ENCODE data around the gene MAP3K13. TPM values are rescaled to one million over a fixed set of nuclear protein-coding genes. Genes with fewer than 3 reads are reported as not detected.

Gene MAP3K13
- total and polyA plus RNA-seq, 2 donors = 11.3 to 34.5 TPM

DNA sequence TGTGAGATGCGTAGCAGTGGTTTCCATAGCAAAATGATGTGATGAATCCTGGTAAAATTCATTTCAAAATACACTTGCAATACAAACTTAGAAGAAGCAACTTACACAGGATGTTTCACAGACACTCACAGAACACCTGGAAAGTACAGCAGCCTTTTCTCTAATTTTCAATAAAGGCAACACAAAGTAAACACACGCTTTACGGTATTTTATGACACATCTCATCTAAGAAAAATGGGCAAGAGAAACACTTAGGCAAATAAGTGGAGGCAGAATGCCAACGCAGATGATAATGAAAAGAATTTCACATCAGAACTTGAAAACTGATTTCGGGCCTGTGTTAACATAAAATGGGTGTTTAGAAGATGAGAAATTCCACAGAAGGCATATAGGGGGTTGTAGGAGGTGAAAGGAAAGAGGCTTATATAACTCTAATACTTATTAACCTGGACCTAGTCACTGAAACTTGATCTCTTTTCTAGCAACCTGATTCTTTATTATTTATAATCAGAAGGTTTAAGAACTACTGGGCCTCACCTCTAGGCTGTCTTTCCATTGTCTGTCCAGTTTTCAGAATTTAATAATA lies 25.6 kb upstream of the MAP3K13 start:
- H3K36me3 ChIP-seq (ENCODE audit: control insufficient read depth in 2 of 2, insufficient read depth in 2 of 2, low read length in 1 of 2) = no peaks in the 10 kb centered on the region
- H3K9me3 ChIP-seq (ENCODE audit: control insufficient read depth in 2 of 2, insufficient read depth in 1 of 2, low read length in 1 of 2) = no peaks in the 10 kb centered on the region
- no peaks in the 10 kb centered on the region for H3K27me3 ChIP-seq (ENCODE audit: control insufficient read depth in 2 of 2, insufficient read depth in 1 of 2, low read length in 1 of 2)
- no peak for DNase-seq (ENCODE audit: low read depth in 6 of 9, low spot score in 9 of 9)
- H3K27ac ChIP-seq (ENCODE audit: low read depth in 1 of 2, low read length in 1 of 2) = no peak overlapping the region
- H3K4me1 ChIP-seq (ENCODE audit: control insufficient read depth in 2 of 2, insufficient read depth in 2 of 2, low read length in 2 of 2) = no peaks in the 10 kb centered on the region
- no peak overlapping the region for H3K4me3 ChIP-seq (ENCODE audit: low read length in 2 of 2)
- WGBS = 97% methylated on average over 5 of the region's 5 CpGs

DNA sequence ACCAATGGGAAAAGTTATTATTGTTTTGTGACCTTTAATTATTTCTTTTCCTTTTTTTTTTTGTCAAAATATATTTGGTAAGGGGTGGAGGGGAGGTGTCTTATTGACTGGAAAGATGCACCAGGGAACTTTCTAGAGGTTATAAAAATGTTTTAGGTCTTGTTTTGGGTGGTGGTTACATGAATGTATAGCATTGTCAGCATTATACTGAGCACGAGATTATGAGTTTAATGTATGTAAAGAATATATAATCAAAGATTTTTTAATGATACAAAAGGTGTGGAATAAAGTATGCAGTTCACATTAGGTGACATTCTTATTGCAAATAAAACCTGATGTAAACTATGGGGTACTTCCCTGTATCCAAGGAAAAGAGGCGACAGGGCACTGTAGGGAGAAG lies 23.0 kb upstream of the MAP3K13 start:
- H3K9me3 ChIP-seq (ENCODE audit: control insufficient read depth in 2 of 2, insufficient read depth in 1 of 2, low read length in 1 of 2) = no peaks in the 10 kb centered on the region
- H3K4me1 ChIP-seq (ENCODE audit: control insufficient read depth in 2 of 2, insufficient read depth in 2 of 2, low read length in 2 of 2) = no peaks in the 10 kb centered on the region
- H3K36me3 ChIP-seq (ENCODE audit: control insufficient read depth in 2 of 2, insufficient read depth in 2 of 2, low read length in 1 of 2) = no peaks in the 10 kb centered on the region
- H3K4me3 ChIP-seq (ENCODE audit: low read length in 2 of 2) = no peak overlapping the region
- WGBS = 97% methylated on average over 2 of the region's 2 CpGs
- DNase-seq (ENCODE audit: low read depth in 6 of 9, low spot score in 9 of 9) = no peak
- no peaks in the 10 kb centered on the region for H3K27me3 ChIP-seq (ENCODE audit: control insufficient read depth in 2 of 2, insufficient read depth in 1 of 2, low read length in 1 of 2)
- no peak overlapping the region for H3K27ac ChIP-seq (ENCODE audit: low read depth in 1 of 2, low read length in 1 of 2)

DNA sequence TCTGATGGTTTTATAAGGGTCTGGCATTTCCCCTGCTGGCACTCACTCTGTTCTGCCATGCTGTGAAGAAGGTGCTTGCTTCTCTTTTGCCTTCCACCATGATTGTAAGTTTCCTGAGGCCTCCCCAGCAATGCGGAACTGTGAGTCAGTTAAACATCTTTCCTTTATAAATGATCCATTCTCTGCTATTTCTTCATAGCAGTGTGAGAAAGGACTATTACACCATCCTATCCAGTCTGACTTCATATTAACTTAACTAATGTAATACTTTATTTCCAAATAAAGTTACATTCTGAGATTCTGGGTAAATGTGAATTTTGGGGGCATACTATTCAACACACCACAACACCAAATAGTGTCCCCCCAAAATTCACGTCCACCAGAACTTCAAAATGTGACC lies 22.2 kb upstream of the MAP3K13 start:
- H3K27me3 ChIP-seq (ENCODE audit: control insufficient read depth in 2 of 2, insufficient read depth in 1 of 2, low read length in 1 of 2) = no peaks in the 10 kb centered on the region
- 97% methylated on average over 2 of the region's 2 CpGs for WGBS
- no peaks in the 10 kb centered on the region for H3K9me3 ChIP-seq (ENCODE audit: control insufficient read depth in 2 of 2, insufficient read depth in 1 of 2, low read length in 1 of 2)
- no peaks in the 10 kb centered on the region for H3K4me1 ChIP-seq (ENCODE audit: control insufficient read depth in 2 of 2, insufficient read depth in 2 of 2, low read length in 2 of 2)
- DNase-seq (ENCODE audit: low read depth in 6 of 9, low spot score in 9 of 9) = no peak
- H3K27ac ChIP-seq (ENCODE audit: low read depth in 1 of 2, low read length in 1 of 2) = no peak overlapping the region
- no peak overlapping the region for H3K4me3 ChIP-seq (ENCODE audit: low read length in 2 of 2)
- H3K36me3 ChIP-seq (ENCODE audit: control insufficient read depth in 2 of 2, insufficient read depth in 2 of 2, low read length in 1 of 2) = no peaks in the 10 kb centered on the region

DNA sequence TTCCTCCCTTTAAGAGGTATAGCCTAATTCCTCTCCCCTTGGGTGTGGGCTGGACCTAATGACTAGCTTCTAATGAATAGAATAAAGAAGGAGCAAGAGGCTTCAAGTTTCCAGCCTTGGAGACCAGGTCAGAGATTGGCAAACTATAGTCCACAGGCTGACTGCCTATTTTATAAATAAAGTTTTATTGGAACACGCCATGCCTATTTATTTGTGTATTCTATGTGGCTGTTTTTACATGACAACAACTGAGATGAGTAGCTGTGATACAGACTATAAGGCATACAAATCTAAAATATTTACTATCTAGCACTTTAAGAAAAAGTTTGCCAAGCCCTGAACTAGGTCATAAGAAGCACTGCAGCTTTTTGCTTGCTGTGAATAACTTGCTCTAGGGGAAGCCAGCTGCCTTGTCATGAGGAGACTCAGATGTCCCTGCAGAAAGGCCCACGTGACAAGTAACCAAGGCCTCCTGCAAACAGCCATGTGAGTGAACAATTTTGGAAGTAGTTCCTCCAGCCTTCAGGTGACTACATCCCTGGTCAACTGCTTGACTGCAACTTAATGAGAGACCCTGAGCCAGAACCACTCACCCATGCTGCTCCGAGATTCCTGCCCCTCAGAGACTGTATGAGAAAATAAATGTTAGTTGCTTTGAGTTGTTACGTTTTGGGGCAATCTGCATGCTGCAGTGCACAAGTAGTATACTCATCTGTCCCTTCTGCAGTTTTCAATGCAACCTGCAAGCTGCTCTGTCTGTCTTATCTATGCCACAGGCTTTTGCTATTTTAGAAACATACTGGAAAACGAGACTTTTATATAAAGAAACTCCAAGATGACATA lies 21.1 kb upstream of the MAP3K13 start:
- no peak for DNase-seq (ENCODE audit: low read depth in 6 of 9, low spot score in 9 of 9)
- H3K4me3 ChIP-seq (ENCODE audit: low read length in 2 of 2) = no peak overlapping the region
- no peaks in the 10 kb centered on the region for H3K36me3 ChIP-seq (ENCODE audit: control insufficient read depth in 2 of 2, insufficient read depth in 2 of 2, low read length in 1 of 2)
- no peaks in the 10 kb centered on the region for H3K27me3 ChIP-seq (ENCODE audit: control insufficient read depth in 2 of 2, insufficient read depth in 1 of 2, low read length in 1 of 2)
- no peaks in the 10 kb centered on the region for H3K9me3 ChIP-seq (ENCODE audit: control insufficient read depth in 2 of 2, insufficient read depth in 1 of 2, low read length in 1 of 2)
- no peak overlapping the region for H3K27ac ChIP-seq (ENCODE audit: low read depth in 1 of 2, low read length in 1 of 2)
- 91% methylated on average over 5 of the region's 5 CpGs for WGBS
- H3K4me1 ChIP-seq (ENCODE audit: control insufficient read depth in 2 of 2, insufficient read depth in 2 of 2, low read length in 2 of 2) = no peaks in the 10 kb centered on the region

DNA sequence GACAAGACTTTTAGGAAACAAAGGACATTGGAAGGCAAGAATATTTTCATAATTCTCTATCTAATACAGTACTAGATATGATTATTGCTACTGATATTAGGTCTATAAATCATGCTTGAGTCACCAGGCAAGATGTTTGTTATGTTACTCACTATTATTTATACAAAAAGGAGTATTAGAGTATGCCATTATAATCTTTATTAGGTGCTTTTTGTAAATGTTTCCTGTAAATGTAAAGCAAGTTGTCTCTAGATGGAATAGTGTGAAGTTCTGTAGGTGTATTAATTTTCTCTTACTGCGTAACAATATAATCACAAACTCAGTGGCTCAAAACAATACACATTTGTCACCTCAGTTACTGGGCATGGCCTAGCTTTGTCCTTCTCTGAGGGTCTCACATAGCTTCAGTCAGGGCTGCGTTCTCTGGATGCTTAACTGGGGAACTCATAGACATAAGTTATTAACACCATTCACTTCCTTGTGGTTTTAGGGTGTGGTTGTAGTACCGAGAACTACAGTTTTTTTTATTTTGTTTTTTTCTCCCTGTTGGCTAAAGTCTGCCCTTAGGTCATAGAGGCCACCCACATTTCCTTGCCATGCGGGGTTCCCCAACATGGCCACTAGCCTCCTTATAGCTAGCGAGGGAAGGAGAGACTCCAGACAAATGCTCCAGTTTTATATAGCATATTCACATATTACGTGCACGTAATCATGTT lies 20.3 kb upstream of the MAP3K13 start:
- Histone ChIP-seq H3K4me3 (ENCODE audit: low read length in 2 of 2) (no peak overlapping the region), H3K36me3 (ENCODE audit: control insufficient read depth in 2 of 2, insufficient read depth in 2 of 2, low read length in 1 of 2) (no peaks in the 10 kb centered on the region), H3K27me3 (ENCODE audit: control insufficient read depth in 2 of 2, insufficient read depth in 1 of 2, low read length in 1 of 2) (no peaks in the 10 kb centered on the region), H3K27ac (ENCODE audit: low read depth in 1 of 2, low read length in 1 of 2) (no peak overlapping the region), H3K4me1 (ENCODE audit: control insufficient read depth in 2 of 2, insufficient read depth in 2 of 2, low read length in 2 of 2) (no peaks in the 10 kb centered on the region), H3K9me3 (ENCODE audit: control insufficient read depth in 2 of 2, insufficient read depth in 1 of 2, low read length in 1 of 2) (no peaks in the 10 kb centered on the region)
- DNase-seq (ENCODE audit: low read depth in 6 of 9, low spot score in 9 of 9) = no peak
- 73% methylated on average over 7 of the region's 7 CpGs for whole genome bisulfite sequencing

DNA sequence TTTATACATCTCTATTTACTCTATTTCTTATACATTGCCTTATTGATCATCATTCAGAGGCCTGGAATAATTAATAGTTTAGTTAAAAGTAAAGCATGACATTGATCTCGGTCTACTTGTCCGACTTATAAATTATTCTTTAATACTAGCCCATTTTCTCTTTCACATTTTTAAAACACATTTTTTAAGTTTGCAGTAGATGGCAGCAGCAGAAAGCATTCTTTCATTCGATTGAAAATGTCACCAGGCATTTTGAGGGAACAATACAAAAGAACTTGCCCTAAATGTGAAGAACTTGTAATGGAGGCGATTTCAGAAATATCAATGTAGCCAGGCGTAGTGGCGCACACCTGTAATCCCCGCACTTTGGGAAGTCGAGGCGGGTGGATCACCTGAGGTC lies 15.5 kb upstream of the MAP3K13 start:
- DNase-seq (ENCODE audit: low read depth in 6 of 9, low spot score in 9 of 9) = no peak
- Histone ChIP-seq H3K36me3 (ENCODE audit: control insufficient read depth in 2 of 2, insufficient read depth in 2 of 2, low read length in 1 of 2) (no peaks in the 10 kb centered on the region), H3K4me1 (ENCODE audit: control insufficient read depth in 2 of 2, insufficient read depth in 2 of 2, low read length in 2 of 2) (no peaks in the 10 kb centered on the region), H3K4me3 (ENCODE audit: low read length in 2 of 2) (no peak overlapping the region), H3K27me3 (ENCODE audit: control insufficient read depth in 2 of 2, insufficient read depth in 1 of 2, low read length in 1 of 2) (no peaks in the 10 kb centered on the region), H3K9me3 (ENCODE audit: control insufficient read depth in 2 of 2, insufficient read depth in 1 of 2, low read length in 1 of 2) (no peaks in the 10 kb centered on the region), H3K27ac (ENCODE audit: low read depth in 1 of 2, low read length in 1 of 2) (no peak overlapping the region)
- 98% methylated on average over 9 of the region's 9 CpGs for WGBS

DNA sequence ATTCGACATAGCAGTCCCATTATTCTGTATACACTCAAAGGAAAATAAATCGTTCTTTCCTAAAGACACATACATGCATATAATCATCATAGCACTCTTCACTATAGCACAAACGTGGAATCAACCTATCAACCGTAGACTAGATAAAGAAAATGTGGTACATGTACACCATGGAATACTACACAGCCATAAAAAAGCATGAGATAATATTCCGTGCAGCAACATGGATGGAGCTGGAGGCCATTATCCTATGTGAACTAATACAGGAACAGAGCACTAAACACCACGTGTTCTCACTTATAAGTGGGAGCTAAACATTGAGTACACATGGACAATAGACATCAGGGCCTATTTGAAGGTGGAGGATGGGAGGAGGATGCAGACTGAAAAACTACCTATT lies 12.1 kb upstream of the MAP3K13 start:
- WGBS = 93% methylated on average over 6 of the region's 6 CpGs
- Histone ChIP-seq H3K27ac (ENCODE audit: low read depth in 1 of 2, low read length in 1 of 2) (no peak overlapping the region), H3K4me1 (ENCODE audit: control insufficient read depth in 2 of 2, insufficient read depth in 2 of 2, low read length in 2 of 2) (no peaks in the 10 kb centered on the region), H3K9me3 (ENCODE audit: control insufficient read depth in 2 of 2, insufficient read depth in 1 of 2, low read length in 1 of 2) (no peaks in the 10 kb centered on the region), H3K27me3 (ENCODE audit: control insufficient read depth in 2 of 2, insufficient read depth in 1 of 2, low read length in 1 of 2) (no peaks in the 10 kb centered on the region), H3K4me3 (ENCODE audit: low read length in 2 of 2) (no peak overlapping the region), H3K36me3 (ENCODE audit: control insufficient read depth in 2 of 2, insufficient read depth in 2 of 2, low read length in 1 of 2) (no peaks in the 10 kb centered on the region)
- DNase-seq (ENCODE audit: low read depth in 6 of 9, low spot score in 9 of 9) = no peak

DNA sequence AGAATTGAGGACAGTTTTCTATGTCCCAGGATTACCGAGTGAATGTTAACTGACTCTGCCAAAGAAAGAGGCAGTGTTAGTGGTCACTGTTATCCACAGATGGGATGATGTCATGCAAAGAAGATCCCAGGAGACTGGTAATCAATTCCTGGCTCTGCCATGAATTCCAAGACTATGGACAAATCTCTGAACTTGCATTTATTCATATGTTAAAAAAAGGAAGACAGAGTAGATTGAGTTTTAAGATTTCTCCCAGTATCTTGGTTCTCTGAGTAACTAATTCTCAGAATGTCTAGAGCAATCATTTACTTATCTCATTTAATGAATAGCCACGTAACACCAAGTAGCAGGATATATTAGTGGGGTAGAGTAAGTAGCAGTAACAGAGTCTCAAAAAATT lies 11.5 kb upstream of the MAP3K13 start:
- Histone ChIP-seq H3K4me1 (ENCODE audit: control insufficient read depth in 2 of 2, insufficient read depth in 2 of 2, low read length in 2 of 2) (no peaks in the 10 kb centered on the region), H3K36me3 (ENCODE audit: control insufficient read depth in 2 of 2, insufficient read depth in 2 of 2, low read length in 1 of 2) (no peaks in the 10 kb centered on the region), H3K4me3 (ENCODE audit: low read length in 2 of 2) (no peak overlapping the region), H3K27ac (ENCODE audit: low read depth in 1 of 2, low read length in 1 of 2) (no peak overlapping the region), H3K9me3 (ENCODE audit: control insufficient read depth in 2 of 2, insufficient read depth in 1 of 2, low read length in 1 of 2) (no peaks in the 10 kb centered on the region), H3K27me3 (ENCODE audit: control insufficient read depth in 2 of 2, insufficient read depth in 1 of 2, low read length in 1 of 2) (no peaks in the 10 kb centered on the region)
- 97% methylated on average over 2 of the region's 2 CpGs for WGBS
- DNase-seq (ENCODE audit: low read depth in 6 of 9, low spot score in 9 of 9) = no peak

DNA sequence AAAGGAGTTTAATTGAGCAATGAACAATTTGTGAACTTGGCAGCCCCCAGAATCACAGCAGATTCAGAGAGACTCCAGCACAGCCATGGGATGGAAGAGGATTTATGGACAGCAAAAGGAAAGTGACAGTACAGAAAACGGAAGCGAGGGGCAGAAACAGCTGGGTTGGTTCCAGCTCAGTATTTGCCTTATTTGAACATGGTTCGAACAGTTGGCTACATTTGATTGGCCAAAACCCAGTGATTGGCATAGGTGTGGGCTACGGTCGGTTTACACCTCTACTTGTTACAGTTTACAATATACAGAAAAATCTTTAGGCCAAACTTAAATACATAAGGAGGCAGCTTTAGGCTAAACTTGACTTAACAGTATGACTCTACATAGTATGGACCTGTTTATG lies 9.7 kb upstream of the MAP3K13 start:
- no peaks in the 10 kb centered on the region for H3K27me3 ChIP-seq (ENCODE audit: control insufficient read depth in 2 of 2, insufficient read depth in 1 of 2, low read length in 1 of 2)
- 97% methylated on average over 5 of the region's 5 CpGs for WGBS
- H3K36me3 ChIP-seq (ENCODE audit: control insufficient read depth in 2 of 2, insufficient read depth in 2 of 2, low read length in 1 of 2) = no peaks in the 10 kb centered on the region
- no peaks in the 10 kb centered on the region for H3K9me3 ChIP-seq (ENCODE audit: control insufficient read depth in 2 of 2, insufficient read depth in 1 of 2, low read length in 1 of 2)
- H3K27ac ChIP-seq (ENCODE audit: low read depth in 1 of 2, low read length in 1 of 2) = no peak overlapping the region
- DNase-seq (ENCODE audit: low read depth in 6 of 9, low spot score in 9 of 9) = no peak
- H3K4me1 ChIP-seq (ENCODE audit: control insufficient read depth in 2 of 2, insufficient read depth in 2 of 2, low read length in 2 of 2) = no peaks in the 10 kb centered on the region
- H3K4me3 ChIP-seq (ENCODE audit: low read length in 2 of 2) = no peak overlapping the region
